Measurements from ENCODE around the gene CTSO.

CTSO gene

GRCh38 chr4:155953151-155954117 is at the start of gene CTSO:
Gene CTSO (minus strand): TSS chr4:155953866. CDS start chr4:155953847, 19 bp downstream.
- in situ Hi-C loops (cut with MboI; ENCODE audit: low sequenced_read_pairs), result no loop called here

- in situ Hi-C loops (cut with MboI; ENCODE audit: low sequenced_read_pairs), result no loop called here
These were observed 46.8 kb upstream of the CTSO start for GRCh38 chr4:156000491-156000890.

DNA sequence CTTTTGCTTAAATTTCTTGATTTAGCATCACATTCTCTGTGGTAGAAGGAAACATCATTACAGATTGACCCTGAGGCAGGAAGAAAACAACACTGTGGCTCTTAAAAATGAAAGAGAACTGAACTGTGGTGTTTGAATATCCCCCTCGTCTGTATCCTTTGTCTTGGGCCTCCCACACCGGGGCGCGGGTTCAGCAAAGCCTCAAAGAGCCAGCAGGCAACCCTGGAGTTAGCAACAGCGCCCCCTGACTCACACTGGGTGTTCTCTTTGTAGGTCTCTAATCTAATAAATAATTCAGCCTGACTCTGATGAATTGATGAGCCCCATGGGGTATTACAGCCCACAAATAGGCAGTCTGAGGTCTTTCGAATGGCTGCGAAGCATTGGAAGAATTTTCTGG is 46.1 kb upstream of the CTSO start:
- in situ Hi-C loops (cut with MboI; ENCODE audit: low sequenced_read_pairs), result no loop called here

- in situ Hi-C loops (cut with MboI; ENCODE audit: low sequenced_read_pairs), result no loop called here
These were observed 41.4 kb upstream of the CTSO start for GRCh38 chr4:155995069-155995468.

DNA sequence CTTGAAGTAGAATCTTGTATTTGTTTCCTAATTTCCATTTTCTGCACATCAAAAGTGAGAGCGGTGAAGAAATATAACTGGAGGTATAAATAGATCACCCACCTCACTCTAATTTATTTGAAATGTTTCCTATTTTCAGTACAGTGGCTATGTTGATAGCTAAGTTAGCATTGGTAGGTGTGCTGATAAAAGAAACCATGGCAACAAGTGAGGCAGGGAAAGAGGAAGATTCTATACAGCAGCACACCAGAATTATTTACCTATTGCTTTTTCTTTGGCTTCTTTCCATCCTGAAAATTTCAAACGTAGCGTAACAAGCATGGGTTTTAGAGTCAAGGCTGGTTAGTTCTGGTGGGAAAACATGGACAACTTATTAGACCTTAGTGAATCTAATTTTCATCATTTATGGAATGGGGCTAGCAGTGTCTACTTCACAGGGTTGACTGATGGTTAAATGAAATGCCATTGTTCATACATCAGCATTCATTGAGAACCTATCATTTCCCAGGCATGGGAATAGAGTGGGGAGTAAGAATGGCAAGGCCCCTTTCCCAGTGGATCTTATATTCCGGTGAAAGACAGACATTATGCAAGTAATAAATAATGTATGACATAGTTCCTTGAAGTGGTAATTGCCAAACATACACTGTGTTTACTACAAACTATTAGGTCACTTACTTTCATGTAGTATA is 30.6 kb upstream of the CTSO start:
- in situ Hi-C loops (cut with MboI; ENCODE audit: low sequenced_read_pairs), result no loop called here

DNA sequence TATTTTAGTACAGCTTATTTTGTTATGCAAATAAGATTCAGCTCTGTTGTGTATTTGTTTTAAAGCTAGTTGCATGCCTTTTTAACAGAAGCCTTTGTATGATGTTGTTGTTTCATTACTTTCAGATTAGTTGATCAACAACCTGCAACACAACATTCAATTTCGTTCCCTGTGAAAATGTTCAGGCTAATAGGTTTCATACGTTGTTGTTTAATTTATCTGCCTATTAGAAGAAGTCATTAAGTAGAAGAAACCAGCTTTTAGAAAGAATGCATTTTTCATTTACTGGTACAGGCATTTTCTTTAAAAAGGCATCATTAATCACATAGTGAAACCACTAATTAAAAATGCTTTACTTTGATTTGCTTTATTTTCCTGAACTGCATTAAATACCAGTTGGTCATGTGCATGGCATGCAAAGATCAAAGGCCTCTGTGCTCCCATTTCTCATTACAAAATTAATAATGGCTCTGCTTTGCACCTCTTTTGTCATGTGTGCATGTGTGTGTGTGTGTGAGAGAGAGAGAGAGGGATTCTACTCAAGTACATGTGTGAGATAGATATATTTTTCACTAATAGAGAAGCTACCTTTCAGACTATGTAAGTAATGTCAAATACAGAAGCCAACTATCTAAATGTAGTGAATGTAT is 29.2 kb upstream of the CTSO start:
- in situ Hi-C loops (cut with MboI; ENCODE audit: low sequenced_read_pairs), result no loop called here

- in situ Hi-C loops (cut with MboI; ENCODE audit: low sequenced_read_pairs), result no loop called here
These were observed 25.1 kb upstream of the CTSO start for GRCh38 chr4:155978810-155979209.

GRCh38 chr4:155975511-155975910 is 21.8 kb upstream of the CTSO start:
- in situ Hi-C loops (cut with MboI; ENCODE audit: low sequenced_read_pairs), result no loop called here

DNA sequence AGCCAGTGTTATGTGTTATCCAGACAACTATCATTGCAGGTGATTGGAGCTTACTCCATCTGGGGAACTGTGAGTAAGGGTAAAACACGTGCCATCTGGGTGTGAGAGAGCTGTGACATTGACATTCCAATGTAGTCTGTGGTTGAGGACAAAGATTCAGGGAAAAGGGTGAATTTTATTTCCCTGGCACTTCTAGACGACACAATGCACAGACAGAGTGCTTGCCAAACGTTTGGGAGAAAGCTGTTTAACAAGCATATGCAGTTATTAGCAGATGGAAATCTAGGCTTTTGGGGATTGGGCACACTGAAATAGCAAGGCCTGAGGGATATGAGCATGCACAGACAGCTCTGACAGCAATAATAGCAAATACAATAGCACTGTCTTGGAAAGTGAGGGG is 21.3 kb upstream of the CTSO start:
- in situ Hi-C loops (cut with MboI; ENCODE audit: low sequenced_read_pairs), result no loop called here

DNA sequence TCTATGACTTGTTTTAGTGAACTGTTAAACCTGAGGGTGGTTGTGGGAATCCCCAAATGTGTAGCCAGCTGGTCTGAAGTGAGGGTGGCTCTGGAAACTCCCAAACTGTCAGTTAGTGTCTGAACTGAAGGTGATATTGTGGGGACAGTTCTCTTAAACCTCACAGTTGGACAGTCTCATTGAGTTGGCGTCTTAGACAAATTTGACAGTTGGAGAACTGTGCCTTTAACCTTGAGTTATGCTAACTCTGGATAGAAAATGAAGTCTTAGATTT is 20.7 kb upstream of the CTSO start:
- in situ Hi-C loops (cut with MboI; ENCODE audit: low sequenced_read_pairs), result no loop called here

DNA sequence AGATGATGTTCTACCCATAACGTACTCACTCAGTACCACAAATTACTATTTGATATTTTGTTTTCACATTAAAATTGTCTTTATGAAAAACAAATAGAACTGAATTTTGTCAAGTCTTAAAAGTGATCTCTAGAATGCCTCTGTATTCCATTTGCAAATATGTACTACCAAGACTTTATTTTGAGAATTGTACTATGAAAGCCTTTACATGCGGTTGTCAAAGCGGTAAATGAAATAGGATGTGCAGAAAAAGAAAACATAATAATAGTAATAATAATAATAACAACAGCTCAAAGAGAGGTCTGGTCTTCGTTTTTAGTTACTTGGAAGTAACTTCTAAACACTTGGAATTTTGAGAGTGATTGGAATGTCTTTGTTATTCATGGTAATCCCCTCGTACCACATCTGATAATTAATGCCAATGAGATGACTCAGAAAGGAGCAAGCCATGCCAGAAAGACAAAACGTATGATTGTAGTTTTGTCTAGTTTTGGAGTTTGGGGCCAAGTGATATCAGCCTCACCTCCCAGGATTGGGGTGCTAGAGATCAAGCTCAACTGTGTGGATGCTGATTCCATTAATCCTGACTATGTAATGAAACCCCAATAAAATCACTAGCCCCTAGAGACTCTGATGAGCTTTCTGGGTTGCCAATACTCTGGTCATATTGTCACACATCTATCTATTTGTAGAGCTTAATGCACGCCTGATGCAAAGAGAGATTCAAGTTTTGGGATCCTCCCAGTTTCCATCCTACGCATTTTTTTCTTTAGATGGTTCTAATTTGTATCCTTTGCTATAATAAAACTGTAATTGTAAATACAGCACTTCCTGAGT is 20.2 kb upstream of the CTSO start:
- in situ Hi-C loops (cut with MboI; ENCODE audit: low sequenced_read_pairs), result no loop called here

GRCh38 chr4:155972098-155972497 is 18.4 kb upstream of the CTSO start:
- in situ Hi-C loops (cut with MboI; ENCODE audit: low sequenced_read_pairs), result no loop called here

GRCh38 chr4:155966731-155967395 is 13.2 kb upstream of the CTSO start:
- in situ Hi-C loops (cut with MboI; ENCODE audit: low sequenced_read_pairs), result no loop called here

- in situ Hi-C loops (cut with MboI; ENCODE audit: low sequenced_read_pairs), result no loop called here
These were observed 12.5 kb upstream of the CTSO start for GRCh38 chr4:155966171-155966570.

DNA sequence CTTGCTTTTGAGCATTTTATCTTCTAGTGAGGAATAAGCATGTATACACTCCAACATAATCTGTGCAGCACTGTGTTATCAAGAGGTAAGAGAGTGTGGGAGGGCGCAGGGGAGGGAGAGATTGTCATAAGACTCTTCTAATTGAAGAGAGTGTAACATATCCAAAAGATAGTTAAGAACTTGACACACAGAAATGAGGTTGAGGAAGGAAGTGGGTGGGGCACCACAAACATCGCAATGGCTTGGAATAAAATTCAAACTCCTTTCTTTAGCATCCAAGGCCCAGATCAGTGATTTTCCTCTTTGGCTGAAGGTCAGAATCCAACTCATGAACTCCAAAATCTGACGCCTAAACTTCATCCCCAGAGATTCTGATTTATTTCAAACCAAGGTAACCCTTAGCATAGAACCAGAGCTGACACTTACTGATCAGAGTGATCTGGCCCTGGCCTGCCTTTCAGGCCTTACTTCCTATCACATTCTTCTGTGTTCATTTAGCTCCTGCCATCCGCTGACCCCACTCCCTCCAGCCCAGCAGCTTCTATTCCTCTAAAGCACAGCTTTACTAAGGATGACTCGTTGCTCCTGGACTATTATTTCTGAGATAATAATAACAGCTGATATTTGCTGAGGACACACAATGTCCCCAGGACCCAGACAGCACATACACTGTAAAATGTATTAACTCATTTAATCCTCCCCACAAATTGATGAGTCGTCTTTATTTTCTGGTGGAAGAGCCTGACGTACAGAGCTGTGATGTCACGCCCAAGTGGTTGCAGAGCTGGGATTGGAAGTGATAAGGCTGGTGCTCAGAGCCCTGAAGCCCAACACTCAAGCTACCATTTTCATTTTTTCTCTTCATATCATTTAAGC is 10.6 kb upstream of the CTSO start:
- in situ Hi-C loops (cut with MboI; ENCODE audit: low sequenced_read_pairs), result no loop called here

DNA sequence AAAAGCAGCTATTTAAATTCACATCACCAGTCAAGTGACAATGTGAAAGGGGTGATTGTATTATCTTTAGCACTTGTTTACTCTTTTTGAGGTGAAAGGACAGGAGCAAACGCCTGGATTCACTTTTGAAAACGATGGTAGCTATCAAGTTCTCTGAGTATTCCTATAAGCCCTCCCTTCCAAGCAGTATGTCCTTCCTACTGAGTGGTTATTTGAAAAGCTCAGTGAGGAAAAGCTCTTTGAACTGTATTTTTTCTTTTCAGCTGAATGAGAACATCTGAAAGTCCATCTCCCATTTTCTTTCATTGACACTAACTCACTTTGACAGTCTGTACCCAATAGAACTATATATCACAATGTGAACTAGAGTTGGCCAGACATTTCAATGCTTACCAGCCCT is 9.1 kb upstream of the CTSO start:
- in situ Hi-C loops (cut with MboI; ENCODE audit: low sequenced_read_pairs), result no loop called here

GRCh38 chr4:155961575-155961974 is 7.9 kb upstream of the CTSO start:
- in situ Hi-C loops (cut with MboI; ENCODE audit: low sequenced_read_pairs), result no loop called here

DNA sequence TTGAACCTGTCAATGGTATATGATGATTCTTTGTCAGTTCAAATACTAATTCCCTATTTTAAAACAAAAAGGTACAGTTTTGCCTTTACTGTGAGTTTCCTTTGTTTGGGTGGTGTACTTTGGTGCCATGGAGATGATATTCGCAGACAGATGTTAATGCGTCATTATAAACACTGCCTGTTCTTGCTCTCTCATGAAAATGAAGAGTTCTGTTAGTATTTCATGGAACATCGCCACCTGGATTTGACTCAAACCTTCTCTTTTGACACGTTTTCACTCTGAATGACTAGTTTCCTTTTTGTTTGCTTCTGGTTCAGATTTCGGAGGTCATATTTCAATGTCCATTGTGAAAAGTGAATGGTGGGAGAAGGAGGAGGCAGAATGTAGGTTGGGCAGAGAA is 6.9 kb upstream of the CTSO start:
- in situ Hi-C loops (cut with MboI; ENCODE audit: low sequenced_read_pairs), result no loop called here

DNA sequence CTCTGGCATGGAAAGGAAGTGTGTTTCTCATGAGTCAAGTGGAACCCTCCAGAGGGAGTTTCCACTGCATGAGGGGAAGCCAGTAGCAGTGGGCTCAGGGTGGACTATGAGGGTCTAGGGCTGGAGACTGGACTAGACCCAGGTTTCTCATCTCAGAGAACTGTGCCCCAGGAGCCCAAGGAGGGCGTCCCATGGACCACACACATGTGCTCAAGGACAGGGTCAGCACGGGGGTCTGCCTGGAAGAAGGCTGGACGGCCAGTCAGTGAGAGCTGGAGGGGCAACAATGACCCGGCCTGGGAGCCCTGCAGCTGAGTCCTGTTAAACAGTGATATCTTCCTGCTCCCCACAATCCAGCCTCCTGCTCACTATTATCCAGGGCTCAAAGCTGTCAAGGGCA is 5.8 kb upstream of the CTSO start:
- in situ Hi-C loops (cut with MboI; ENCODE audit: low sequenced_read_pairs), result no loop called here

GRCh38 chr4:155956461-155956860 is 2.8 kb upstream of the CTSO start:
- in situ Hi-C loops (cut with MboI; ENCODE audit: low sequenced_read_pairs), result no loop called here
